Memory B cell (primary cell): Measurements from ENCODE around the gene MARK2.

Experiments
- ATAC-seq: fragments of 150-1000 bp; cut with Tn5 transposase; 2 replicates; pipeline ENCODE4 v1.10.0; 2021; ENCODE audit warnings: low read depth, mild to moderate bottlenecking, moderate library complexity
- DNase-seq, 2 donors: peaks; one replicate each; pipeline ENCODE4 v3.0.0; 2022; ENCODE audit warnings: low spot score in 2 of 2
- H3K27ac Mint-ChIP-seq: one replicate; pipeline ENCODE4 v1.8.0; 2022; ENCODE audit warnings: mild to moderate bottlenecking, moderate library complexity, mixed read lengths
- H3K27me3 Mint-ChIP-seq: one replicate; pipeline ENCODE4 v1.8.0; 2022; ENCODE audit warnings: mixed read lengths
- H3K36me3 Mint-ChIP-seq: one replicate; pipeline ENCODE4 v1.8.0; 2022; ENCODE audit warnings: mild to moderate bottlenecking, mixed read lengths
- H3K4me1 Mint-ChIP-seq: one replicate; pipeline ENCODE4 v1.8.0; 2022; ENCODE audit warnings: mixed read lengths
- H3K4me3 Mint-ChIP-seq: one replicate; pipeline ENCODE4 v1.8.0; 2022; ENCODE audit warnings: mild to moderate bottlenecking, moderate library complexity, mixed read lengths
- H3K9me3 Mint-ChIP-seq: one replicate; pipeline ENCODE4 v1.8.0; 2022; ENCODE audit warnings: mixed read lengths

The MARK2 gene

DNA sequence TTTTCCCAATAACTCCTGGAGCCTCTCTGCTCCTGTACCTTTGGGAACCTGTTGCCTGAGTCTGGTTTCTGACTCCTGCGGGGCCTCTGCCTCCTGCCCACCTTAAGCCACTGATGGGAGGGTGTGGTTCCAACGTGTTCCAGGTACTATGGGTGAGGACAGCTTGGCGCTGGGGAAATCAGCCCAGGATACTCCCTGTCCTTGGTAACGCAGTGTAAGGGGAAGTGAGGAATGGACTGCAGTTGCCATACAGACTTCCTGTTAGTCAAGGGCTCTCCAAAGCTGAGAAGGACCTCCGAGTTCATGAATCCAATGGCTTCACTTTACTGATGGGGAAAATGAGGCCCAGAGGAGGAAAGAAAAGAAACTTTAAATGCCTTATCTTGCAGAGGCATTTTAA is 1.2 kb upstream of the MARK2 start:
- H3K36me3 Mint-ChIP-seq: peaks cover 6% of the 10 kb centered on the region
- DNase-seq (peak in 1 of 2 donors; percentile 37), ATAC-seq (no peak)
- H3K4me3 Mint-ChIP-seq: peak overlapping the region; percentile 91
- peak overlapping the region; percentile 94 for H3K27ac Mint-ChIP-seq
- peaks cover 43% of the 10 kb centered on the region for H3K4me1 Mint-ChIP-seq
- no peaks in the 10 kb centered on the region for H3K27me3 Mint-ChIP-seq
- no peaks in the 10 kb centered on the region for H3K9me3 Mint-ChIP-seq

DNA sequence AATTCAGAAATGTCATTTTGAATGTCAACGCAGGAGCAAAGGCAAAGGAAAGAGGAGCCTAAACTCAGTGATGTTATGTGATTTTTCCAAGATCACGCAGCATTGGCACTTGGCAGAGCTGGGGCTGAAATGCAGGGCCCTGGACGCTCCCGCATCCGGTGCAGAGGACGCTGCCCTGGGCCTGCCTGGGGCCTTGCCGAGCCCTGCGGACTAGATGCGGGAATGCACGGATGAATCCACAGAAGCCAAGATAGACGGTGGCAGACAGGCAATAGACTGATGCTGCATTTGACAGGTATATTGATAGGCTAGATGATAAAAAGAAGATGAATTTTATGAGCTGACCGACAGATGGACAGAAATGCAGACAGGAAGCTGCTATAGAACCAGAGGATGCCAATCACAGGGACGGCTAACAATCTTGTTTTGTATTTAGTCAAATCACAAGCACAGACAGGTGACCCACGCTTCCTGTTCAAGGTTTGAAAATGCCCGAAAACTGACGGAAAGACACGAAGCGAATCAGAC is 696 bp upstream of the MARK2 start:
- H3K36me3 Mint-ChIP-seq: peaks cover 7% of the 10 kb centered on the region
- H3K27me3 Mint-ChIP-seq: no peaks in the 10 kb centered on the region
- ATAC-seq: no peak
- peak overlapping the region; percentile 94 for H3K27ac Mint-ChIP-seq
- peak in 1 of 2 donors; percentile 33 for DNase-seq
- peaks cover 47% of the 10 kb centered on the region for H3K4me1 Mint-ChIP-seq
- no peaks in the 10 kb centered on the region for H3K9me3 Mint-ChIP-seq
- H3K4me3 Mint-ChIP-seq: peak overlapping the region; percentile 91

DNA sequence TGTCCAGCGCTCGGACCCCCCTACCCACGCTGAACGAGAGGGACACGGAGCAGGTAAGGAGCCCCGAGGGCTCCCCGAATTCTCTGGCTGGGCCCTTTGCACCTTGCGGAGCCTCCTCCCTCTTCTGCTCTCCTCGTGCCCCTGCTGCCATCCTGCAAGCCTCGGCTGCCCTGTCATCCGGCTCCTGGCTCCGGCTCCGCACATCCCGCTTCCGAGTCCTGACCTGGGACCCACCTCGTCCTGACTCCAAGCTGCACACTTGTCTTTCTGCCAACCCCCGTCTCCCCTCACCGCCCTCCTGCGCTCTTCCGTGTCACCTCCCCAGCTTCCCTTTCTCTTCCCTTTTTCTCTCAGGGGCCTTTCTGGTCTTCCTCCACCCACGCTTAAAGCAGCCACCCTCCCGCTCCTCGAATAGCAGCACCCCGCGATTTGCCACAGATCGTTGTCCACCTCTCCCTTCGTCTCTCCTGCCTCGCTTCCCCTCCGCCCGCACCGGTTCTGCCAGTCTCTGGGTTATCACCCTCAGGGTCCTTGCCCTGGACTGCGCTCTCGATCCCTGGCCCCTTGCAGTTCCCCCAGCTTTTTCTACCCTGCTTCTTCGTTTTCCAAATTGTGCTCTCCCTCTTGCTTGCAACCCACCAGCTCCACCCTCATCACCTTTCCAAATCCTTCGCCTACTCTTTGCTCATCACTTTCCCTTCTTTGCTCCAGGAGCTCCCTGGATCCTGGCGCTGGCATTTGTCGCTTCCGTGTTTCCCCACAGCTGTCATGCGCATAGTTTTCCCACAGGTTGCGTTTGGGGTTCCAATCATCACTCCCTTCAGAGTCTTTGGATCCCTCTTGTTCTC is 822 bp downstream of the MARK2 start:
- H3K4me3 Mint-ChIP-seq: peak overlapping the region; percentile 97
- peak overlapping the region; percentile 94 for H3K27ac Mint-ChIP-seq
- DNase-seq (peak; percentile 18 to 26), ATAC-seq (no peak)
- H3K36me3 Mint-ChIP-seq: peaks cover 13% of the 10 kb centered on the region
- H3K9me3 Mint-ChIP-seq: no peaks in the 10 kb centered on the region
- H3K27me3 Mint-ChIP-seq: no peaks in the 10 kb centered on the region
- H3K4me1 Mint-ChIP-seq: peaks cover 48% of the 10 kb centered on the region

DNA sequence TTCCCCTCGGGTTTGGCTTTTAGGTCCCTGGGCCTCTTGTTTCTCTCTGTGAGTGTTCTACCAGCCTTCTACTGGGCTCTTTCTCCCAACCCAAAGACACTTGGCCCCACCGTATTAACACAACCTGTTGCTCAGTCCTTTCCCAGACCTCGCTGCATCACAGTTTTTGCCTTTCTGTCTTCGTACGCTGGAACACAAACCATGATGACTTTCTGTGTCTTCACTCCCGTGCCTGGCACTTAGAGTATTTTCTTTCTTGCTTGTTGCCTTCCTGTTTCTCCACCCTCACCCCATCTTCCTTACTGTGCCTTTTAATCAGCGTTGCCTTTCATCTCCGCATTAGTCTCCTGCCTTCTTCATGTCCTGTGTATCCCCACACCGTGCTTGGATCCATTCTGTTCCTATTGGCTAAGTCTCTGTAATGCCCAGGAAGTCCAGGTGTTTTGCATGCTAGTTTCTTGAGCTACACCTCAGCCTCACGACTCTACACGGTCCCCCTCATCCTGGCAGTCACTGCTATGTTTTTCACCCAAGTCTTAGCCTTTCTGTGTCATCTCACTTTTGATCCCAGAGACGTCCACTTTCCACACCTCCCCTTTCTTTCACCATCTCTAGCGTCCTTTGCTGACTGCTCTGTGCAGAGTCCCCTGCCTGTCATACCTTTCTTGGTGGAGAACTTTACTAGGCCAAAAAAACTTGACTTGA is 1.6 kb downstream of the MARK2 start:
- peak overlapping the region; percentile 94 for H3K27ac Mint-ChIP-seq
- no peaks in the 10 kb centered on the region for H3K27me3 Mint-ChIP-seq
- ATAC-seq: no peak
- H3K9me3 Mint-ChIP-seq: no peaks in the 10 kb centered on the region
- no peak for DNase-seq
- H3K4me1 Mint-ChIP-seq: peaks cover 51% of the 10 kb centered on the region
- peak overlapping the region; percentile 97 for H3K4me3 Mint-ChIP-seq
- H3K36me3 Mint-ChIP-seq: peaks cover 13% of the 10 kb centered on the region

DNA sequence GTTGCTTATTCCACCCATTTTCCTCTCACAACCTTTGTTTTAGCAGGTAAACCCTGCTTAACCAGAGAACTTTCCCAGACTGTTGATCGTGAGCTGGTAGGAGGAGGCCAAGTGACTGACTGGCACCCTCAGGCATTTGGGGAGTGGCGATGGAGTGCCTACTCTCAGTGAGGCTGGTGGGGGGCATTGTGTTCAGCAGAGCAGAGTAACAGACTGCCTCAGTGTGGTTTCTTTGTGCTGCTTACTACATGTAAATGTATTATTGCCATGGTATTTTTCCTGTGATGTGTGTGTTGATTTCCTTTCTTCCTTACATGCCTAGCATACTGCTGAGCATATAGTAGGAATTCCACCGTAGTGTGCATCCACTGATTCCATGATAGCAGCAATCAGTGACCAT is 2.6 kb downstream of the MARK2 start:
- Mint-ChIP-seq H3K27ac (peak overlapping the region; percentile 94), H3K27me3 (no peaks in the 10 kb centered on the region), H3K36me3 (peaks cover 14% of the 10 kb centered on the region), H3K9me3 (no peaks in the 10 kb centered on the region), H3K4me3 (peak overlapping the region; percentile 97), H3K4me1 (peaks cover 50% of the 10 kb centered on the region)
- no peak for DNase-seq
- ATAC-seq: no peak

DNA sequence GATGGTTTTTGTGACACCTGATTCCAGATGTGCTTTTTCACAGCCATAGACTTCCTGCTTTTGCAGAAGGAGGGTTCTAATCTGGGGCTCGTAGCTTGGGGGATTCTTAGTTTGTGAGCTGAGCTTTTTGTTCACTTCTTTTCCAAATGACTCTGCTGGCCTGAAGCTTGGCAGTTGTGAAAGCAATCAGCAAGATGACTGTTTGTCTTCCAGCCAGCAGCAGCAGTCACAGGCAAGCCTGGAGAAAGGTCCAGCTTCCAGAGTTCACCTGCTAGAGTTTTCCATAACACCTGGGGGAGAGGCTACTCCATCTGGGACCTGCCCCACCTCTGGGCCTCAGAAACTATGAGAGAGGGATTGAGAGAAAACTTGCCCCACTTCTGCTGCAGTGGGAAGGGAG is 4.1 kb downstream of the MARK2 start:
- Mint-ChIP-seq H3K36me3 (peaks cover 14% of the 10 kb centered on the region), H3K27me3 (no peaks in the 10 kb centered on the region)
- no peak for ATAC-seq

DNA sequence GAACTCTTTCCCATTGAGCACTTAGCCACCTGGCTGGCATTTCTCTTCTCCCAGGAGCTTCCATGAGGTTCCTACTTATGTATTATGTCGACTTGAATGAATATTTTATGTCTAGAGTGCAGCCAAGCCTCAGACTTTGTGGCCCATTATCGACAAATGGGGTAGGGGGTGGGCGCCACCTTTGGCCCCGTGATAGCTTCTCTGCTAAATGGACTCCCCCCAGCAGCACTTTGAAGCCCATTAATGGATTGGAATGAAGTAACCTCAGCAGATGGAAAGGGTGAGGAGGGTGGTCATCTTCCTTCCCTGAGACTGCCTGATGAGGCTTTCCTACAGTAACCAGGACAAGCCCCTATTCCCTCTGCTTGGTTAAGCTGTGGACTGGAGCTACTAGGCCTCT is 5.9 kb downstream of the MARK2 start:
- Mint-ChIP-seq H3K36me3 (peaks cover 12% of the 10 kb centered on the region), H3K9me3 (no peaks in the 10 kb centered on the region), H3K27me3 (no peaks in the 10 kb centered on the region), H3K4me3 (no peak overlapping the region), H3K4me1 (peaks cover 50% of the 10 kb centered on the region), H3K27ac (no peak overlapping the region)
- no peak for DNase-seq
- ATAC-seq: no peak

More for the DNA sequence above, 4.1 kb downstream of the MARK2 start:
- Mint-ChIP-seq H3K4me3 (no peak overlapping the region), H3K9me3 (no peaks in the 10 kb centered on the region), H3K27ac (peak overlapping the region; percentile 65), H3K4me1 (peaks cover 45% of the 10 kb centered on the region)
- DNase-seq: no peak

DNA sequence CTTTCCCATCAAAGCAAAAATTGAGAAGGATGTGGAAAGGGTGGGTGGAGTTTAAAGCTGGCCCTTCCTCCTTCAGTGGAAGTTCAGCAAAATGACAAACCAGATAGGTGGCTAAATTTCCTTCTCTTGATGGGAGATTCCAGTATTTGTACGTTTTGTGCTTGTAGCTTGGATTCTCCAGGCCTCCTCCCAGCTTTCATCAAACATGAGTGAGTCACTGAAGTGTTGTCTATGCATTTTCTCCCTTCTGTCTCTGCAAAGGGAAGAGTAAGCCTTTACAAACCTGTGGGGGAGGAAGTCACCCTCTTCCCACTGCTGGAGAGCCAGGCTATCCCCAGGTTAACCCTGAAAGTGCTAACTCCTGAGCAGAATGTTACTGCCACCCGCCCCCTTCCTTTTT is 6.4 kb downstream of the MARK2 start:
- Mint-ChIP-seq H3K4me3 (no peak overlapping the region), H3K27me3 (no peaks in the 10 kb centered on the region), H3K9me3 (no peaks in the 10 kb centered on the region), H3K27ac (no peak overlapping the region), H3K4me1 (peaks cover 47% of the 10 kb centered on the region), H3K36me3 (peaks cover 10% of the 10 kb centered on the region)
- no peak for ATAC-seq
- DNase-seq: no peak

DNA sequence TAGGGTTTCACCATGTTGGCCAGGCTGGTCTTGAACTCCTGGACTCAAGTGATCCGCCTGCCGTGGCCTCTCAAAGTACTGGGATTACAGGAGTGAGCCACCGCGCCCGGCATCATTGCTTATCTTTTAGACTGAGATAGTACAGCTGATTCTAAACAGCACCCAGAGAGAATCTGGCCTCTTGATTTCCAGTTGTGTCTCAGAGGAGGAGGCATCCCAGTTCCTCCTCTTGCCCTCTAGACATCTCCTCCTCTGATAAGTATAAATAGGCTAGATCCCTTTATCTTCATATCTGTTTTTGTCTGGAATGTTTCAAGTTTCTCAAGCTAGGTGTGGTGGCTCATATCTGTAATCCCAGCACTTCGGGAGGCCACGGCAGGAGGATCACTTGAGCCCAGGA is 7.0 kb downstream of the MARK2 start:
- H3K27me3 Mint-ChIP-seq: no peaks in the 10 kb centered on the region
- H3K4me3 Mint-ChIP-seq: no peak overlapping the region
- ATAC-seq (no peak), DNase-seq (no peak)
- H3K36me3 Mint-ChIP-seq: peaks cover 12% of the 10 kb centered on the region
- no peak overlapping the region for H3K27ac Mint-ChIP-seq
- no peaks in the 10 kb centered on the region for H3K9me3 Mint-ChIP-seq
- H3K4me1 Mint-ChIP-seq: peaks cover 43% of the 10 kb centered on the region

DNA sequence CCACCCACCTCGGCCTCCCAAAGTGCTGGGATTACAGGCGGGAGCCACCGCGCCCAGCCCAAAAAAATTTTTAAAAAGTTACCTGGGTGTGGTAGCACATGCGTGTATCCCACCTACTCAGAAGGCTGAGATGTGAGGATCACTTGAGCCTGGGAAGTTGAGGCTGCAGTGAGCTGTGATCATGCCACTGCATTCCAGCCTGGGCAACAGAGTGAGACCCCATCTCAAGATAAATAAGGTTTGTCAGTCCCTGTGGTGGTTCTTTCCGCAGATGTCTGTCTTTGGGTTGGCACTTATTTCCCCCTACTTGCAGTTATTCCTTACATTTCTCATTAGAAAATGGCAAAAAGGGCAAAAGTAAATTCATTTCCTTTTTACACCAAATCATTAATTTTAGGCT is 8.0 kb downstream of the MARK2 start:
- H3K4me3 Mint-ChIP-seq: no peak overlapping the region
- no peaks in the 10 kb centered on the region for H3K9me3 Mint-ChIP-seq
- H3K27ac Mint-ChIP-seq: no peak overlapping the region
- DNase-seq (no peak), ATAC-seq (no peak)
- no peaks in the 10 kb centered on the region for H3K27me3 Mint-ChIP-seq
- H3K36me3 Mint-ChIP-seq: peaks cover 15% of the 10 kb centered on the region
- peaks cover 43% of the 10 kb centered on the region for H3K4me1 Mint-ChIP-seq

DNA sequence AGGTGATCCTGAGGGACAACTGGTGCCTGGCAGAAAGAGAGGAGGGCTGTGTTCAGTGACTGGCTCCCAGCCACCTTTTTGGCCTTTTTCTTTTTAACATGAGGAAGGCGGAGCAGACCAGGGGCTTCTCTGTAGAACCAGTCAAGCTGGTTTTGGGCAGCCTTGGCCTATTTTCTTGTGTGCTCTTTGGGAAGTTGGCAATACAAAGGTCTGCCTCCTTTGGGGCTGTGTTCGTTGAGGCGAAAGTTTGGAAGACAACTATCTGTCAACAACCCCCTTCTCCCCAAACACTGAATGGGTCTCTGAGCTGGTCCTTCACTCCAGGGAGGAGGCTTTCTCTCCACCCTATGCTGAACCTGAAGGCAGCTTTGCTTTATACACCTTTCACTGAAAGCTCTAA is 8.5 kb downstream of the MARK2 start:
- H3K36me3 Mint-ChIP-seq: peaks cover 15% of the 10 kb centered on the region
- no peaks in the 10 kb centered on the region for H3K9me3 Mint-ChIP-seq
- H3K27me3 Mint-ChIP-seq: no peaks in the 10 kb centered on the region
- DNase-seq: no peak
- H3K4me1 Mint-ChIP-seq: peaks cover 42% of the 10 kb centered on the region
- no peak for ATAC-seq
- H3K27ac Mint-ChIP-seq: peak overlapping the region; percentile 47
- H3K4me3 Mint-ChIP-seq: no peak overlapping the region

DNA sequence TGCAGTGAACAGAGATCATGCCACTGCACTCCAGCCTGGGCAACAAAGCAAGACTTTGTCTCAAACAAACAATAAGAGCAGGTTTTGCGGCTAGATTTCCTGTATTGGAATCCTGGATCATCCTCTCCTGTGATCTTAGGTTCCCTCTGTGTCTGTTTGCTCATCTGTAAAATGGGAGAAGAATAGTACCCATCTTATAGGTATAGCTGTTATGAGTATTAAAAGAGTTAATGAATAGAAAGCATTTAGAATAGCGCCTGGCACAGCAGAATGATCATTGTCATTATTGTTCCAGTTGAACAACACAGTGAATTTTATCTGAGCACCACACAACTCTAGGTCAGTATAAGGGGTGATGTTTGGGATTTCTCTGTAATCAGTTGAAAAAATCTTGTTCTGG is 10.8 kb downstream of the MARK2 start:
- peak overlapping the region; percentile 38 for H3K27ac Mint-ChIP-seq
- H3K9me3 Mint-ChIP-seq: no peaks in the 10 kb centered on the region
- H3K4me3 Mint-ChIP-seq: no peak overlapping the region
- no peak for ATAC-seq
- H3K27me3 Mint-ChIP-seq: no peaks in the 10 kb centered on the region
- peaks cover 36% of the 10 kb centered on the region for H3K4me1 Mint-ChIP-seq
- DNase-seq: no peak
- peaks cover 10% of the 10 kb centered on the region for H3K36me3 Mint-ChIP-seq

DNA sequence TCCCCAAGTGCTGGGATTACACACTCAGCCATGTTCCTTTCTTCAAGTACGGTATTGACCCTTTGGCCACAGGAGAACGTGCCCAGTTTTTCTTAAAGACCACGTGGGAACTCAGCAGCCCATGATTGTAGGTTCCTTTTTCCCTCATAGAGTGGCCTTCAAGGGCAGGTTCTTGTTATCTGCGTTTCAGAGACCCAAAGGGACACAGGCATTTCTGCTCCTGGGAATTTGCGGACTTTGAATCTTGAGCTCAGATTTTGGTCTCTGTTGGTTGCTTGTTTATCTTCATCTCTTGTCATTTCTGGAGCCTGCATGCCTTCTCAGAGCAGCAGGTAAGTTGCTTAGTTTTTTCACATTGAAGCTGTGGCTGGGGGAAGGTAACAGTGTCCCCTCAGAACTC is 12.0 kb downstream of the MARK2 start:
- Mint-ChIP-seq H3K9me3 (no peaks in the 10 kb centered on the region), H3K4me1 (peaks cover 35% of the 10 kb centered on the region), H3K27ac (peak overlapping the region; percentile 90), H3K27me3 (no peaks in the 10 kb centered on the region), H3K36me3 (peaks cover 14% of the 10 kb centered on the region), H3K4me3 (no peak overlapping the region)
- no peak for DNase-seq
- ATAC-seq: no peak

DNA sequence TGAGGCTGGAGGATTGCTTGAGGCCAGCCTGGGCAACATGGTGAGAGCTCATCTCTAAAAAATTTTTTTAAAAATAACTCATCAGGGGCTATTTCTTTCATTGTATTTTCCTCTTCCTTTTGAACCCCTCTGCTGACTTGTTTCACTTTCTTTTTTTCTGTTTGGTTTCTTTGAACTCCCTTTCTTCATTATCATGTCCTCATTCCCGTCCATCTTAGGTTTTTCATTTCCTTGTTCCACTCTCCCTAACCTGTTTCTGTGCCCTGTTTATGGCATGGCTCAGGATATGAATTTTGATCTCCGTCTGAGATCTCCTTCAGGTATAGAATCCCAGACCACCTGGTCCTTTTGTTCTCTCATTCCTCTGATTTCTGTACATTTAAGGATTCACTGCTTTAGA is 12.5 kb downstream of the MARK2 start:
- H3K4me1 Mint-ChIP-seq: peaks cover 33% of the 10 kb centered on the region
- ATAC-seq (peak; percentile 24), DNase-seq (no peak)
- H3K27me3 Mint-ChIP-seq: no peaks in the 10 kb centered on the region
- no peaks in the 10 kb centered on the region for H3K9me3 Mint-ChIP-seq
- peak overlapping the region; percentile 90 for H3K27ac Mint-ChIP-seq
- H3K4me3 Mint-ChIP-seq: peak overlapping the region; percentile 11
- peaks cover 13% of the 10 kb centered on the region for H3K36me3 Mint-ChIP-seq
